Measurements from ENCODE around the gene NDUFB7.

GRCh38 chr19:14517446-14517839 lies 54.4 kb downstream of the NDUFB7 start:
- TF ChIP-seq POLR2A (IDR thresholded peaks at IDR 0.05): no peak
- TF ChIP-seq, protein P1, sequence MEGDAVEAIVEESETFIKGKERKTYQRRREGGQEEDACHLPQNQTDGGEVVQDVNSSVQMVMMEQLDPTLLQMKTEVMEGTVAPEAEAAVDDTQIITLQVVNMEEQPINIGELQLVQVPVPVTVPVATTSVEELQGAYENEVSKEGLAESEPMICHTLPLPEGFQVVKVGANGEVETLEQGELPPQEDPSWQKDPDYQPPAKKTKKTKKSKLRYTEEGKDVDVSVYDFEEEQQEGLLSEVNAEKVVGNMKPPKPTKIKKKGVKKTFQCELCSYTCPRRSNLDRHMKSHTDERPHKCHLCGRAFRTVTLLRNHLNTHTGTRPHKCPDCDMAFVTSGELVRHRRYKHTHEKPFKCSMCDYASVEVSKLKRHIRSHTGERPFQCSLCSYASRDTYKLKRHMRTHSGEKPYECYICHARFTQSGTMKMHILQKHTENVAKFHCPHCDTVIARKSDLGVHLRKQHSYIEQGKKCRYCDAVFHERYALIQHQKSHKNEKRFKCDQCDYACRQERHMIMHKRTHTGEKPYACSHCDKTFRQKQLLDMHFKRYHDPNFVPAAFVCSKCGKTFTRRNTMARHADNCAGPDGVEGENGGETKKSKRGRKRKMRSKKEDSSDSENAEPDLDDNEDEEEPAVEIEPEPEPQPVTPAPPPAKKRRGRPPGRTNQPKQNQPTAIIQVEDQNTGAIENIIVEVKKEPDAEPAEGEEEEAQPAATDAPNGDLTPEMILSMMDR (IDR thresholded peaks at IDR 0.05): no peak
